H1 (cell line): ENCODE measurements around the gene CKAP2L.

Experiments
- KDM1A ChIP-seq: fragments of 200-600, 300-600 bp; sonication (generic); IDR thresholded peaks from 2 replicates; pipeline ENCODE4 v1.7.1; 2016; ENCODE audit warnings: mild to moderate bottlenecking, low read length, borderline replicate concordance
- MAFK ChIP-seq: IDR thresholded peaks from 2 replicates; pipeline ENCODE4 v1.6.1; 2012; ENCODE audit warnings: low read depth, mild to moderate bottlenecking, improper control_type of control experiment, low read length
- POLR2A ChIP-seq, 2 experiments: IDR thresholded peaks; 1 replicate in 1 of 2; 2 replicates in 1 of 2; pipeline ENCODE4 v1.6.1; 2011; ENCODE audit warnings: low read depth in 2 of 2, low read length in 2 of 2, mild to moderate bottlenecking in 2 of 2; ENCODE audit errors: control extremely low read depth in 1 of 2
- SIN3A ChIP-seq, 2 experiments: IDR thresholded peaks in 1 of 2; conservative IDR thresholded peaks in 1 of 2; 2 replicates each; pipeline ENCODE4 v1.6.1; 2011 to 2012; ENCODE audit warnings: low read length in 2 of 2, improper control_type of control experiment in 1 of 2, low read depth in 1 of 2, mild to moderate bottlenecking in 1 of 2

DNA sequence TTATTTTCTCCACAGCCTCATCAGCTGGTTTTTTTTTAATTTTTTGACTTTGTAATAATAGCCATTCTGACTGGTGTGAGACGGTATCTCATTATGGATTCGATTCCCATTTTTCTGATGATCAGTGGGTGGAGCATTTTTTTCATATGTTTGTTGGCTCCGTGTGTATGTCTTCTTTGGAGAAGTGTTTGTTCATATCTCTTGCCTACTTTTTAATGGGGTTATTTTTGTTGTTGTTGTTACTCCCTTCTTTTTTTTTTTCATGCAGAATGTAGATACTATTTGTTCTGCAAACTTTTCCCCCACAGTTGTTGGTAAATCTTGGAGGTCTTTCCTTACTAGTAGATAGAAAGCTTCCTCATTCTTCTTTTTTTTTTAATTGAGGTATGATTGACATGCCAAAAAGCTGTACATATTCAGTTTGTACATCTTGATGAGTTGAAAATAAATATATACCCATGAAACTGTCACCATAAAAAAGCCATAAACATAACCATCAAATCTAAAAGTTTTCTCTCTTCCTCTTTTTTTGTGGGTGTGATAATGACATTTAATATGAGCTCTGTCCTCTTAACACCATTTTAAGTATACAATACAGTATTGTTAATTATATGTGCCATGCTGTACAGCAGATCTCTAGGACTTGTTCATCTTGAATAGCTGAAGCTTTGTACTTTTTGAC is 65.4 kb downstream of the CKAP2L start:
- TF ChIP-seq KDM1A (no peak), SIN3A (conservative IDR thresholded peaks at IDR 0.05 in 1 of 2, IDR thresholded peaks at IDR 0.05 in 1 of 2; ENCODE audit: low read depth in 1 of 2, low read length in 2 of 2) (no peak), POLR2A (IDR thresholded peaks at IDR 0.05; ENCODE audit: control extremely low read depth in 1 of 2, low read depth in 2 of 2, low read length in 2 of 2) (no peak), MAFK (no peak)
